Mesenchymal stem cell (in vitro differentiated cells and primary cell): ENCODE data around the gene HOXB7.
A peak's percentile ranks its signal among the peaks of the same experiment; 100 is the strongest.

Experiments used
- DNase-seq: peaks from one replicate; pipeline ENCODE4 v3.0.0-alpha.2; 2013
- H2AFZ ChIP-seq: one replicate; pipeline ENCODE4 v1.6.1; 2013; ENCODE audit warnings: low read depth, mild to moderate bottlenecking, control low read depth, inconsistent platforms, low read length, moderate library complexity
- H2AK5ac ChIP-seq: 2 replicates; pipeline ENCODE4 v1.6.1; 2013; ENCODE audit warnings: low read length, moderate library complexity, mild to moderate bottlenecking, inconsistent platforms; ENCODE audit not compliant: severe bottlenecking
- H2BK120ac ChIP-seq: one replicate; pipeline ENCODE4 v1.6.1; 2013; ENCODE audit warnings: low read depth, mild to moderate bottlenecking, inconsistent platforms, low read length, moderate library complexity
- H2BK12ac ChIP-seq, 2 experiments: one replicate each; pipeline ENCODE4 v1.6.1; 2013; ENCODE audit warnings: inconsistent platforms in 2 of 2, low read length in 2 of 2, mild to moderate bottlenecking in 2 of 2, moderate library complexity in 2 of 2, control low read depth in 1 of 2
- H2BK15ac ChIP-seq: one replicate; pipeline ENCODE4 v1.6.1; 2013; ENCODE audit warnings: mild to moderate bottlenecking, low read depth, inconsistent platforms; ENCODE audit not compliant: poor library complexity, severe bottlenecking
- H2BK5ac ChIP-seq: 2 replicates; pipeline ENCODE4 v1.6.1; 2013; ENCODE audit warnings: low read depth, mild to moderate bottlenecking, low read length, control low read depth, inconsistent platforms; ENCODE audit not compliant: poor library complexity, severe bottlenecking
- H3K14ac ChIP-seq, 2 experiments: one replicate each; pipeline ENCODE4 v1.6.1; 2013; ENCODE audit warnings: inconsistent platforms in 2 of 2, low read length in 2 of 2, control low read depth in 1 of 2, mild to moderate bottlenecking in 1 of 2, moderate library complexity in 1 of 2
- H3K18ac ChIP-seq, 2 experiments: one replicate each; pipeline ENCODE4 v1.6.1; 2013; ENCODE audit warnings: inconsistent platforms in 2 of 2, low read length in 2 of 2, control low read depth in 1 of 2, low read depth in 1 of 2, mild to moderate bottlenecking in 1 of 2
- H3K23ac ChIP-seq, 2 experiments: one replicate each; pipeline ENCODE4 v1.6.1; 2013; ENCODE audit warnings: inconsistent platforms in 2 of 2, low read length in 2 of 2, mild to moderate bottlenecking in 2 of 2, moderate library complexity in 2 of 2, control low read depth in 1 of 2
- H3K27ac ChIP-seq: 2 replicates; pipeline ENCODE4 v1.5.1; 2013; ENCODE audit warnings: mild to moderate bottlenecking, moderate library complexity, low read length, control low read depth, inconsistent platforms; ENCODE audit not compliant: poor library complexity, severe bottlenecking
- H3K27me3 ChIP-seq, 2 experiments: 2 replicates each; pipeline versions ENCODE4 v1.6.1 to v1.7.0; 2013; ENCODE audit warnings: low read length in 2 of 2, mild to moderate bottlenecking in 2 of 2, moderate library complexity in 2 of 2, control low read depth in 1 of 2, inconsistent platforms in 1 of 2; ENCODE audit not compliant: control insufficient read depth in 1 of 2, insufficient read depth in 1 of 2
- H3K36me3 ChIP-seq, 2 experiments: 2 replicates each; pipeline versions ENCODE4 v1.6.1 to v1.7.0; 2013; ENCODE audit warnings: low read length in 2 of 2, control low read depth in 1 of 2, inconsistent platforms in 1 of 2, low read depth in 1 of 2, mild to moderate bottlenecking in 1 of 2; ENCODE audit not compliant: insufficient read depth in 2 of 2, control insufficient read depth in 1 of 2
- H3K4ac ChIP-seq, 2 experiments: one replicate each; pipeline ENCODE4 v1.6.1; 2013; ENCODE audit warnings: inconsistent platforms in 2 of 2, low read length in 2 of 2, mild to moderate bottlenecking in 2 of 2, moderate library complexity in 2 of 2, control low read depth in 1 of 2, low read depth in 1 of 2
- H3K4me1 ChIP-seq: 2 replicates; pipeline ENCODE4 v1.6.1; 2013; ENCODE audit warnings: low read depth, low read length, control low read depth; ENCODE audit not compliant: control insufficient read depth, insufficient read depth
- H3K4me2 ChIP-seq: 2 replicates; pipeline ENCODE4 v1.6.1; 2013; ENCODE audit warnings: low read length, mild to moderate bottlenecking, inconsistent platforms; ENCODE audit not compliant: poor library complexity, severe bottlenecking
- H3K4me3 ChIP-seq, 2 experiments: 2 replicates each; pipeline versions ENCODE4 v1.5.1 to v1.7.0; 2013; ENCODE audit warnings: low read length in 2 of 2, mild to moderate bottlenecking in 2 of 2, control low read depth in 1 of 2, low read depth in 1 of 2; ENCODE audit not compliant: insufficient read depth in 1 of 2
- H3K79me1 ChIP-seq: replicated peaks from 2 replicates; pipeline ENCODE4 v1.6.1; 2013; ENCODE audit warnings: mild to moderate bottlenecking, control low read depth, low read length, inconsistent platforms; ENCODE audit not compliant: poor library complexity, severe bottlenecking
- H3K9ac ChIP-seq: 2 replicates; pipeline ENCODE4 v1.7.0; 2013; ENCODE audit warnings: mild to moderate bottlenecking, low read length, moderate library complexity
- H3K9me3 ChIP-seq: 2 replicates; pipeline ENCODE4 v1.7.0; 2013; ENCODE audit warnings: mild to moderate bottlenecking, low read length; ENCODE audit not compliant: control insufficient read depth
- H4K8ac ChIP-seq: one replicate; pipeline ENCODE4 v1.6.1; 2013; ENCODE audit warnings: inconsistent platforms, mild to moderate bottlenecking, low read length, moderate library complexity
- H4K91ac ChIP-seq: one replicate; pipeline ENCODE4 v1.6.1; 2013; ENCODE audit warnings: mild to moderate bottlenecking, low read length, inconsistent platforms
- WGBS: methylation state at CpG from one replicate; pipeline ENCODE4 v1.1.7; 2013; ENCODE audit warnings: mixed read lengths; 5-methylcytosine and 5-hydroxymethylcytosine counted together

Gene HOXB7

DNA sequence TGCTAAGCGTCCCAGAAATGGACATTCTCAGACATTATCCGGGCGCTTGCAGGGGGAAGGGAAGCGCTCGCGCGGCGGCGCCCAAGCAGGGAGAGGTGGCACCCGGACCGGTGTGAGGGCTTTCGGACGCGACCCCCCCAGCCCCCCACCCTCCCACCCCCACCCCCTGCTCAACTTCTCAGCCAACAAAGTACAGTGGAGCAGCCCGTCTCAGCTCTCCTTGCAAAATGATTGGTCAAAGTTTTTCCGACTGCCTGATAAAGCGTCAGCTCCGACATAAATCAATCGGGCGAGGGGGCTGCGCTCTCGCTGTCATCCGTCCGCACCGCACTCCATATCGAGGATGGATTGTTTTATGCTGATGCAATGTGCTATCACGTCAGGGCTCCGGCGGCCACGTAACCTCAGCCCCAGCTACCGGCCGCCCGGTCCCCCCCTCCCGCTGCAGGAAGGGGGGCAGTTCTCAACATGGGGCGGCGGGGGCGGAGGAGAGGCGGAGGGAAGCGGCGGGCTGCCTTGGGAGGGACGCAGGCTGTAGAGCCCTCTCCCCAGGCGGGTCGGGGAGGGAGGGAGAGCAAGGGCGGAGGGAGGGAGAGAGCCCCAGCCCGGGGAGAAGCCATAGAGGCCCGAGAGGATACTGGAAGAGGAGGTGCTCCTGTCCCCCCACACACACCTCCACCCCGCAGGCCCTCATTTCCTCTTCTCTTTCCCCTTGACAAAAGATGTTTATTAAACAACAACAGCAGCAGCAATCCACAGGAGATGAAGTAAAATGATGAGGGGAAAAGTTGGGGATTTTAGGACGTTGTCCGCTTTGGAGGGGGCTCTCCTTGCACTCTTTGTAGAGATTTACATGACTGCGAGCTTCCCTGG is 15.7 kb upstream of the HOXB7 start, which contains the start of gene HOXB9:
Gene HOXB9, minus strand, starts transcription at position 114 of the 873 bp plus-strand sequence. Its CDS starts 89 bp downstream, at position 25.
- Histone ChIP-seq H3K4ac (peak within 1 kb of the TSS; percentile 76 to 97), H2AFZ (no peak within 1 kb of the TSS), H4K8ac (peak within 1 kb of the TSS; percentile 73), H3K9me3 (peaks cover 6% of the 10 kb centered on the region), H3K18ac (peak within 1 kb of the TSS; percentile 78 to 98), H2BK5ac (no peak within 1 kb of the TSS), H2AK5ac (no peak within 1 kb of the TSS), H2BK12ac (peak within 1 kb of the TSS in 1 of 2 experiments; percentile 94), H3K79me1 (no peaks in the 10 kb centered on the region), H2BK120ac (peak within 1 kb of the TSS; percentile 69), H3K4me1 (peaks cover 21% of the 10 kb centered on the region), H3K27ac (no peak within 1 kb of the TSS), H3K4me3 (peak within 1 kb of the TSS; percentile 34 to 78), H3K9ac (peak within 1 kb of the TSS; percentile 67), H3K4me2 (peak within 1 kb of the TSS; percentile 54), H3K23ac (peak within 1 kb of the TSS in 1 of 2 experiments; percentile 95), H3K36me3 (no peaks in the 10 kb centered on the region), H3K27me3 (peaks cover 95 to 98% of the 10 kb centered on the region in 2 experiments), H4K91ac (peak within 1 kb of the TSS; percentile 72), H2BK15ac (peak within 1 kb of the TSS; percentile 60), H3K14ac (peak within 1 kb of the TSS; percentile 68 to 97)
- DNase-seq = peak; percentile 97
- WGBS = 2% methylated on average over 30 of the region's 50 CpGs

DNA sequence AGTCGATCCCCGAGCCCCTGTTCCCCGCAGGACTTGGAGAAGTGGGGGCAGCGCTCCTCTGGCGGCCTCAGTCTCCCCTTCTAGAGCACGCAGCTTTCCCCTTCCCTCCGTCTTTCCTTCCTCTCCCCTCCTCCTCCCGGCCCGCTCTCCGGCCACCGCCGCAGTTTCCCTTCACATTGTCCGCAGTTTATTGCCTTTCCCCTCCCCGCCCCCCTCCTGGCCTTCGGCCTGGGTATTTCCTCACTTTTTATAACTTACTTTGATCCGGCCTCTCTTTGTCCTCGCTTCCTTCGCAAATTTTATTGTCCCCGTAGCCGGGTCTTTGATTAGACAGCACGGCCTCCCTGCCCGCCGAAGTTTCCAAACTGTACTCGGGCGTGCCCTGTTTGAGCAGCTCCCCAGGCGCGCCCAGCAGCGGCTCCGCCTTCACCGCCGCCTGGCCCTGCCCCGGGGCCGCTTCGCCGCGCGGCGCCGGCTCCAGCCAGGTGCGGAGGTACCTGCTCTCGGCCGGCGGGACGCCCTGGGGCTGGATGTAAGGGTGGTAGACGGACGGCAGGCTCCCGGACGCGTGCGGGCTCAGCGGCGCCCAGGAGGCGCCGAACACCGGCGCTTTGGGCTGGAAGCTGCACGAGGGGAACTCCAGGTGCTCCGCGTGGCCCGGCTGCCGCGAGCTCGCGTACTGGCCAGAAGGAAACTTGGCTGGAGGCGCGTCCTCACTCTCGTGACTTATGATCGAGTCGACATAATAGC is 14.9 kb upstream of the HOXB7 start:
- Histone ChIP-seq H3K4me1 (peaks cover 21% of the 10 kb centered on the region), H3K14ac (peak overlapping the region; percentile 68 to 97), H2BK15ac (peak overlapping the region; percentile 60), H3K4me2 (peak overlapping the region; percentile 54), H3K18ac (peak overlapping the region; percentile 78 to 98), H3K4ac (peak overlapping the region; percentile 69 to 97), H4K91ac (peak overlapping the region; percentile 72), H2BK5ac (no peak overlapping the region), H3K27me3 (peaks cover 95 to 98% of the 10 kb centered on the region in 2 experiments), H2BK120ac (peak overlapping the region; percentile 69), H2BK12ac (peak overlapping the region in 1 of 2 experiments; percentile 94), H2AK5ac (no peak overlapping the region), H3K9me3 (peaks cover 6% of the 10 kb centered on the region), H3K4me3 (peak overlapping the region; percentile 34 to 78), H4K8ac (peak overlapping the region; percentile 73), H3K23ac (peak overlapping the region in 1 of 2 experiments; percentile 70), H3K36me3 (no peaks in the 10 kb centered on the region), H3K9ac (peak overlapping the region; percentile 67), H3K27ac (no peak overlapping the region), H2AFZ (no peak overlapping the region), H3K79me1 (no peaks in the 10 kb centered on the region)
- WGBS = under 1% methylated on average over 68 of the region's 69 CpGs
- DNase-seq = peak; percentile 92

DNA sequence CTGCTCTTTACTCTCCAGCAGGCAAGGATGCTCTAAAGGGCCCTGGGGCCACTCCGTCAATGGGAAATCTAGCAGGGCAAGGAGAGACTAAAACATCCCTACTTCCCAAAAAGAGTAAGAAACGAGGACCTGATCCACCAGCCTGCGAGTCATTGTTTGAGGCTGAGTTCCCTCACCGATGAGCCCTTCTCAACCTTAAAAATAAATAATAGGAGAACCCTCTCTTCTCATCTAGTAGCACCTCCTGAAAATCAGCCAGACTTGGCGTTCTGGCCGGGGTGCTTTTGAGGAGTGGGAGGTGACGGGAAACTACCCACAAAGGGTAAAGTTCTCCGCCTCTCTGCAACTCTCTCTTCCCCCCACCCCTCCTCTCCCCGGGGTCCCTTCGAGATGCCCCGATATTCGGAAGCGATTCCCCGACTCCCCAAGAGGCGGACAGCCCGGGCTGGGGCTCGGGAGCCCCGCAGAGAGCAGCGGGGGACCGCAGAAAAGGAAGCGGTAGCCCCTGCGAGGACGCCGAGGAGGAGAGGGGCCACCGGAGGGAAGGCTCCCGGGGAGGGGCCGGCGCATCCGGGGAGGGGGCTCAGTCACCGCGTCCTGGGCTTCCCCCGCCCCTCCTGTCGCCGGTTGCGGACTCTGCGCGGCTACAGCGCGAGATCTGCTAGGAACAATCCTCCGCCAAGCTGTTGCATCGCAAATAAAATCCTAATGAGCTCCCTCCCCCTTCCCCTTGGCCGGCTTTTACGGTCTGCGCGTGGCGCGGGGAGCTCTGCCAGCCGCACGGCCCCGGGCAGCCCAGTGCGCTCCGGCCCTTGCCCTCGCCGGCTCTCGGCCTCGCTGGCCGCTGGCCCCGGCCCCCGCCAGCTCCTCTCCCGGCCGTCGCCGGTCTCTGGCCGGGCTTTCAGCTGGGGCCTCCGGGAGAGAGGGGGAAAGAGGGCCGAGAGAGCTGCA is 14.0 kb upstream of the HOXB7 start:
- H3K36me3 ChIP-seq = no peaks in the 10 kb centered on the region
- H2BK12ac ChIP-seq = peak overlapping the region in 1 of 2 experiments; percentile 88
- peak overlapping the region; percentile 54 for H3K4me2 ChIP-seq
- no peaks in the 10 kb centered on the region for H3K79me1 ChIP-seq
- peaks cover 23% of the 10 kb centered on the region for H3K4me1 ChIP-seq
- WGBS = 1% methylated on average over 39 of the region's 66 CpGs
- no peak overlapping the region for H4K8ac ChIP-seq
- no peak overlapping the region for H2AK5ac ChIP-seq
- H3K4ac ChIP-seq = peak overlapping the region; percentile 61 to 97
- H3K14ac ChIP-seq = peak overlapping the region; percentile 68 to 78
- peak overlapping the region; percentile 78 to 98 for H3K18ac ChIP-seq
- peak overlapping the region in 1 of 2 experiments; percentile 95 for H3K23ac ChIP-seq
- DNase-seq = peak; percentile 76
- peak overlapping the region; percentile 50 for H2BK15ac ChIP-seq
- H2AFZ ChIP-seq = no peak overlapping the region
- H4K91ac ChIP-seq = peak overlapping the region; percentile 46
- peak overlapping the region; percentile 67 for H3K9ac ChIP-seq
- H2BK5ac ChIP-seq = no peak overlapping the region
- H3K4me3 ChIP-seq = peak overlapping the region; percentile 34 to 78
- peaks cover 3% of the 10 kb centered on the region for H3K9me3 ChIP-seq
- peaks cover 95 to 98% of the 10 kb centered on the region in 2 experiments for H3K27me3 ChIP-seq
- H3K27ac ChIP-seq = no peak overlapping the region
- peak overlapping the region; percentile 69 for H2BK120ac ChIP-seq
